Endodermal cell (in vitro differentiated cells): ENCODE measurements around the gene PEAR1. TPM values are rescaled to one million over a fixed set of nuclear protein-coding genes. Genes with fewer than 3 reads are reported as not detected.

Experiments
- DNase-seq: peaks from one replicate; pipeline ENCODE4 v3.0.0-alpha.2; 2017
- H3K27ac ChIP-seq: 2 replicates; pipeline ENCODE4 v1.5.1; 2013; ENCODE audit warnings: mild to moderate bottlenecking, low read depth, low read length, moderate library complexity
- H3K27me3 ChIP-seq: 2 replicates; pipeline ENCODE4 v1.6.1; 2013; ENCODE audit warnings: mild to moderate bottlenecking, low read length, moderate library complexity; ENCODE audit not compliant: insufficient read depth, control insufficient read depth, poor library complexity, severe bottlenecking
- H3K36me3 ChIP-seq: 2 replicates; pipeline ENCODE4 v1.7.0; 2013; ENCODE audit warnings: mild to moderate bottlenecking, low read length, moderate library complexity; ENCODE audit not compliant: control insufficient read depth, insufficient read depth
- H3K4me1 ChIP-seq: one replicate; pipeline ENCODE4 v1.7.0; 2013; ENCODE audit warnings: low read length; ENCODE audit not compliant: control insufficient read depth, insufficient read depth
- H3K4me3 ChIP-seq: 2 replicates; pipeline ENCODE4 v1.5.1; 2013; ENCODE audit warnings: mild to moderate bottlenecking, low read length, moderate library complexity
- H3K9ac ChIP-seq: 2 replicates; pipeline ENCODE4 v1.6.1; 2013; ENCODE audit warnings: mild to moderate bottlenecking, low read length, moderate library complexity; ENCODE audit not compliant: poor library complexity, severe bottlenecking; ENCODE audit errors: extremely low read depth
- H3K9me3 ChIP-seq: 2 replicates; pipeline ENCODE4 v1.6.1; 2013; ENCODE audit warnings: mild to moderate bottlenecking, low read length, moderate library complexity; ENCODE audit not compliant: control insufficient read depth
- H3K27ac Mint-ChIP-seq: 2 replicates; pipeline ENCODE4 v1.8.0; 2020; ENCODE audit warnings: mixed read lengths
- H3K27me3 Mint-ChIP-seq: 2 replicates; pipeline ENCODE4 v1.8.0; 2021; ENCODE audit warnings: mild to moderate bottlenecking, mixed read lengths; ENCODE audit not compliant: insufficient read depth
- H3K36me3 Mint-ChIP-seq: 2 replicates; pipeline ENCODE4 v1.8.0; 2020; ENCODE audit warnings: low read depth, mixed read lengths
- H3K4me1 Mint-ChIP-seq: 2 replicates; pipeline ENCODE4 v1.8.0; 2020; ENCODE audit warnings: mixed read lengths
- H3K4me3 Mint-ChIP-seq: 2 replicates; pipeline ENCODE4 v1.8.0; 2020; ENCODE audit warnings: mild to moderate bottlenecking, moderate library complexity, mixed read lengths
- H3K9me3 Mint-ChIP-seq: 2 replicates; pipeline ENCODE4 v1.8.0; 2020; ENCODE audit warnings: mild to moderate bottlenecking, mixed read lengths
- WGBS, 2 experiments: methylation state at CpG; one replicate each; pipeline versions ENCODE4 v1.1.5 to v1.1.7; 2013; ENCODE audit warnings: missing lambda C conversion rate in 2 of 2, mixed read lengths in 1 of 2; ENCODE audit not compliant: insufficient coverage in 1 of 2, insufficient read length in 1 of 2; 5-methylcytosine and 5-hydroxymethylcytosine counted together
- total RNA-seq, 2 donors: library from RNA; stranded (reverse); fragmentation: NEBNext Ultra II Directional in 1 of 2; extraction: Animal tissue kit (Norgen Biotek cat#: 25700) in 1 of 2; gene quantifications; 2 replicates in 1 of 2; 3 replicates in 1 of 2; pipeline ENCODE4 v1.2.1, GENCODE V29; 2021
- TF ChIP-seq, protein P1 (sequence below): fragments of 200-600 bp; sonication (generic); conservative IDR thresholded peaks from 2 replicates; pipeline ENCODE4 v1.5.0; 2021; ENCODE audit warnings: antibody characterized with exemption, mild to moderate bottlenecking

The PEAR1 gene
- total RNA-seq, 2 donors from 2014 or later = 0.29 to 0.53 TPM

- DNase-seq = no peak
- H3K9me3 ChIP-seq = no peaks in the 10 kb centered on the region
- peaks cover 12% of the 10 kb centered on the region for H3K4me1 Mint-ChIP-seq
- no peaks in the 10 kb centered on the region for H3K9me3 Mint-ChIP-seq
- TF ChIP-seq, protein P1, sequence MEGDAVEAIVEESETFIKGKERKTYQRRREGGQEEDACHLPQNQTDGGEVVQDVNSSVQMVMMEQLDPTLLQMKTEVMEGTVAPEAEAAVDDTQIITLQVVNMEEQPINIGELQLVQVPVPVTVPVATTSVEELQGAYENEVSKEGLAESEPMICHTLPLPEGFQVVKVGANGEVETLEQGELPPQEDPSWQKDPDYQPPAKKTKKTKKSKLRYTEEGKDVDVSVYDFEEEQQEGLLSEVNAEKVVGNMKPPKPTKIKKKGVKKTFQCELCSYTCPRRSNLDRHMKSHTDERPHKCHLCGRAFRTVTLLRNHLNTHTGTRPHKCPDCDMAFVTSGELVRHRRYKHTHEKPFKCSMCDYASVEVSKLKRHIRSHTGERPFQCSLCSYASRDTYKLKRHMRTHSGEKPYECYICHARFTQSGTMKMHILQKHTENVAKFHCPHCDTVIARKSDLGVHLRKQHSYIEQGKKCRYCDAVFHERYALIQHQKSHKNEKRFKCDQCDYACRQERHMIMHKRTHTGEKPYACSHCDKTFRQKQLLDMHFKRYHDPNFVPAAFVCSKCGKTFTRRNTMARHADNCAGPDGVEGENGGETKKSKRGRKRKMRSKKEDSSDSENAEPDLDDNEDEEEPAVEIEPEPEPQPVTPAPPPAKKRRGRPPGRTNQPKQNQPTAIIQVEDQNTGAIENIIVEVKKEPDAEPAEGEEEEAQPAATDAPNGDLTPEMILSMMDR = no peak
- H3K27me3 Mint-ChIP-seq = peaks cover 99% of the 10 kb centered on the region
- H3K36me3 Mint-ChIP-seq = no peaks in the 10 kb centered on the region
- H3K4me3 Mint-ChIP-seq = peak overlapping the region; percentile 45
- H3K36me3 ChIP-seq = no peaks in the 10 kb centered on the region
- H3K4me1 ChIP-seq = no peaks in the 10 kb centered on the region
- peak overlapping the region; percentile 24 for H3K4me3 ChIP-seq
- H3K27ac ChIP-seq = no peak overlapping the region
- peaks cover 99% of the 10 kb centered on the region for H3K27me3 ChIP-seq
- H3K27ac Mint-ChIP-seq = no peak overlapping the region
- H3K9ac ChIP-seq = no peak overlapping the region
- 69 to 75% methylated on average over 5 to 7 of the region's 7 CpGs for WGBS, 2 experiments
Observed at GRCh38 chr1:156847591-156848460, 45.7 kb upstream of the PEAR1 start.

GRCh38 chr1:156848461-156849150, 44.9 kb upstream of the PEAR1 start:
- WGBS, 2 experiments = 18 to 24% methylated on average over 21 to 36 of the region's 36 CpGs
- Mint-ChIP-seq H3K4me3 (peak overlapping the region; percentile 45), H3K36me3 (no peaks in the 10 kb centered on the region), H3K4me1 (peaks cover 12% of the 10 kb centered on the region), H3K27me3 (peaks cover 99% of the 10 kb centered on the region), H3K27ac (no peak overlapping the region), H3K9me3 (no peaks in the 10 kb centered on the region)
- Histone ChIP-seq H3K36me3 (no peaks in the 10 kb centered on the region), H3K4me3 (peak overlapping the region; percentile 24), H3K27me3 (peaks cover 99% of the 10 kb centered on the region), H3K27ac (no peak overlapping the region), H3K4me1 (no peaks in the 10 kb centered on the region), H3K9ac (no peak overlapping the region), H3K9me3 (no peaks in the 10 kb centered on the region)
- TF ChIP-seq, protein P1 = no peak
- DNase-seq = peak; percentile 93

DNA sequence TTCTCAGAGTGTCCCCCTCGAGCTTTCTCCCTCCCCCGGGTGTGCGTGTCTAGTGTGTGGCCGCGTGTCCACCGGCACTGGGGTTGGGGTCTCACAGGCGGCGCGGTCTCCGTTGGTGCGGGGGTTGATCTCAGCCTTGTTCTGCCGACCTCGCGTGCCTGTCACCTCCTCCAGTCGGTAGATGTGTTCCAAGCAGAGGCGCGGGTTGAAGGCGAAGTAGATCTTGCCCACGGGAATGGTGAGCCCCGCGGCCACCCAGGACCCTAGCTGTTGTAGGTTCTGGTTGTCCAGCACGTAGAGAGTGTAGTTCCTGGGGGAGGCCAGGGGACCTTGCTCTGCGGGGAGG, 44.4 kb upstream of the PEAR1 start:
- H3K27ac Mint-ChIP-seq = no peak overlapping the region
- H3K36me3 Mint-ChIP-seq = no peaks in the 10 kb centered on the region

More for the DNA sequence above, 44.4 kb upstream of the PEAR1 start:
- Histone ChIP-seq H3K4me3 (no peak overlapping the region), H3K27ac (no peak overlapping the region), H3K27me3 (peaks cover 99% of the 10 kb centered on the region), H3K9ac (no peak overlapping the region), H3K4me1 (no peaks in the 10 kb centered on the region), H3K36me3 (no peaks in the 10 kb centered on the region), H3K9me3 (no peaks in the 10 kb centered on the region)
- H3K4me3 Mint-ChIP-seq = peak overlapping the region; percentile 45
- H3K9me3 Mint-ChIP-seq = no peaks in the 10 kb centered on the region
- WGBS, 2 experiments = 42 to 49% methylated on average over 11 to 23 of the region's 23 CpGs
- peaks cover 99% of the 10 kb centered on the region for H3K27me3 Mint-ChIP-seq
- TF ChIP-seq, protein P1 = no peak
- no peak for DNase-seq
- peaks cover 12% of the 10 kb centered on the region for H3K4me1 Mint-ChIP-seq
